Cardiac muscle cell (in vitro differentiated cells and primary cell): Measurements from ENCODE around the gene RBM43. TPM values are rescaled to one million over a fixed set of nuclear protein-coding genes. Genes with fewer than 3 reads are reported as not detected.

Experiments
- DNase-seq, 2 donors: peaks; one replicate each; pipeline versions ENCODE4 v3.0.0 to v3.0.0-alpha.2; 2010 to 2017; ENCODE audit warnings: low read depth in 1 of 2, low spot score in 1 of 2
- H3K27ac ChIP-seq: fragments of 200-600 bp; sonication (generic); 2 replicates; pipeline ENCODE4 v1.5.1; 2016
- H3K27me3 ChIP-seq: fragments of 200-600 bp; sonication (generic); 2 replicates; pipeline ENCODE4 v1.6.0; 2016; ENCODE audit warnings: control low read depth
- H3K36me3 ChIP-seq: fragments of 200-600 bp; sonication (generic); 2 replicates; pipeline ENCODE4 v1.5.1; 2016; ENCODE audit warnings: control low read depth
- H3K4me1 ChIP-seq: fragments of 200-600 bp; sonication (generic); 2 replicates; pipeline ENCODE4 v1.8.1; 2017; ENCODE audit warnings: low read depth, mild to moderate bottlenecking, mixed run types
- H3K4me3 ChIP-seq: fragments of 200-600 bp; sonication (generic); 2 replicates; pipeline ENCODE4 v1.5.1; 2016; ENCODE audit warnings: mild to moderate bottlenecking
- H3K9me3 ChIP-seq: fragments of 200-600 bp; sonication (generic); 2 replicates; pipeline ENCODE4 v1.5.1; 2017; ENCODE audit warnings: low read depth, mild to moderate bottlenecking, control low read depth
- CTCF ChIP-seq: IDR thresholded peaks from 2 replicates; pipeline ENCODE4 v1.5.1; 2012; ENCODE audit warnings: low read depth, mild to moderate bottlenecking, low read length
- polyA plus RNA-seq: library from polyadenylated mRNA; unstranded; fragments of >200 nt; fragmentation: Nextera tagmentation; extraction: Ambion mirVana; gene quantifications from 2 replicates; pipeline ENCODE4 v1.2.1, GENCODE V29; 2016
- total RNA-seq: library from RNA; depleted of rRNA; stranded (reverse); fragments of >200 nt; gene quantifications from 2 replicates; pipeline ENCODE4 v1.2.3, GENCODE V29; 2016

Gene RBM43
- total and polyA plus RNA-seq, 2 experiments from 2014 or later: 0.10 to 1.4 TPM

GRCh38 chr2:151207100-151207499 is 54.6 kb downstream of the RBM43 start:
- Histone ChIP-seq H3K36me3 (no peaks in the 10 kb centered on the region), H3K4me1 (no peaks in the 10 kb centered on the region), H3K4me3 (no peak overlapping the region), H3K27me3 (no peaks in the 10 kb centered on the region), H3K9me3 (no peaks in the 10 kb centered on the region), H3K27ac (no peak overlapping the region)
- TF ChIP-seq CTCF: no peak
- DNase-seq: no peak

- Histone ChIP-seq H3K4me3 (no peak overlapping the region), H3K27me3 (no peaks in the 10 kb centered on the region), H3K27ac (no peak overlapping the region), H3K4me1 (no peaks in the 10 kb centered on the region), H3K36me3 (no peaks in the 10 kb centered on the region), H3K9me3 (no peaks in the 10 kb centered on the region)
- no peak for DNase-seq
- TF ChIP-seq CTCF: no peak
Measured at GRCh38 chr2:151206446-151206968, 55.2 kb downstream of the RBM43 start.

- no peak for TF ChIP-seq CTCF
- DNase-seq: no peak
- Histone ChIP-seq H3K36me3 (no peaks in the 10 kb centered on the region), H3K4me1 (no peaks in the 10 kb centered on the region), H3K27me3 (no peaks in the 10 kb centered on the region), H3K9me3 (no peaks in the 10 kb centered on the region), H3K27ac (no peak overlapping the region), H3K4me3 (no peak overlapping the region)
Measured at GRCh38 chr2:151205571-151205970, 56.1 kb downstream of the RBM43 start.

GRCh38 chr2:151204756-151205155 is 56.9 kb downstream of the RBM43 start:
- no peak for TF ChIP-seq CTCF
- no peak for DNase-seq
- no peak overlapping the region for H3K27ac ChIP-seq

GRCh38 chr2:151200844-151201243 is 60.8 kb downstream of the RBM43 start:
- Histone ChIP-seq H3K36me3 (no peaks in the 10 kb centered on the region), H3K27ac (no peak overlapping the region), H3K9me3 (no peaks in the 10 kb centered on the region), H3K4me1 (no peaks in the 10 kb centered on the region), H3K4me3 (no peak overlapping the region), H3K27me3 (no peaks in the 10 kb centered on the region)
- no peak for DNase-seq
- TF ChIP-seq CTCF: no peak

More at GRCh38 chr2:151204756-151205155, 56.9 kb downstream of the RBM43 start:
- Histone ChIP-seq H3K4me3 (no peak overlapping the region), H3K36me3 (no peaks in the 10 kb centered on the region), H3K4me1 (no peaks in the 10 kb centered on the region), H3K27me3 (no peaks in the 10 kb centered on the region), H3K9me3 (no peaks in the 10 kb centered on the region)

GRCh38 chr2:151200277-151200676 is 61.4 kb downstream of the RBM43 start:
- DNase-seq: no peak

More at GRCh38 chr2:151200277-151200676, 61.4 kb downstream of the RBM43 start:
- Histone ChIP-seq H3K27me3 (no peaks in the 10 kb centered on the region), H3K27ac (no peak overlapping the region), H3K9me3 (no peaks in the 10 kb centered on the region), H3K4me1 (no peaks in the 10 kb centered on the region), H3K36me3 (no peaks in the 10 kb centered on the region), H3K4me3 (no peak overlapping the region)
- TF ChIP-seq CTCF: no peak
